H1 (cell line): Measurements from ENCODE around the gene RIPOR3. TPM values are rescaled to one million over a fixed set of nuclear protein-coding genes. Genes with fewer than 3 reads are reported as not detected.

Experiments used
- CTCF ChIA-PET: fragments of 300-600 bp; sonication (Branson Sonifier 250); formaldehyde crosslinking; loops from one replicate; lab custom pipeline; 2021; ENCODE audit not compliant: partially characterized antibody; lab: Charles Lee
- POLR2A ChIA-PET: fragments of 300-600 bp; sonication (Branson Sonifier 250); formaldehyde crosslinking; loops from one replicate; lab custom pipeline; 2021; ENCODE audit warnings: inconsistent platforms; ENCODE audit not compliant: partially characterized antibody; lab: Charles Lee
- DNase-seq, 2 experiments: peaks; one replicate each; pipeline versions ENCODE4 v3.0.0 to v3.0.0-alpha.2; 2010 to 2022; ENCODE audit warnings: low spot score in 2 of 2, low read depth in 1 of 2, mixed read lengths in 1 of 2
- FAIRE-seq: peaks from 2 replicates; lab custom pipeline; 2011; peaks lifted over from hg19 to GRCh38; lab: Jason Lieb, UNC
- H2AFZ ChIP-seq: 2 replicates; pipeline ENCODE4 v1.8.1; 2012; ENCODE audit warnings: low read length, inconsistent platforms
- H2AK5ac ChIP-seq: 2 replicates; pipeline ENCODE4 v1.6.1; 2013; ENCODE audit warnings: low read depth, low read length
- H2BK120ac ChIP-seq: replicated peaks from 2 replicates; pipeline ENCODE3; 2013; ENCODE audit warnings: low read depth, low read length, inconsistent platforms
- H2BK12ac ChIP-seq: 2 replicates; pipeline ENCODE4 v1.6.1; 2013; ENCODE audit warnings: low read depth, low read length
- H2BK15ac ChIP-seq: 2 replicates; pipeline ENCODE4 v1.6.1; 2013; ENCODE audit warnings: low read length
- H2BK20ac ChIP-seq: 2 replicates; pipeline ENCODE4 v1.6.1; 2013; ENCODE audit warnings: low read length
- H2BK5ac ChIP-seq: 2 replicates; pipeline ENCODE4 v1.6.1; 2013; ENCODE audit warnings: low read depth, low read length
- H3K14ac ChIP-seq: 2 replicates; pipeline ENCODE4 v1.6.1; 2013; ENCODE audit warnings: inconsistent platforms; ENCODE audit not compliant: insufficient read length
- H3K18ac ChIP-seq: 2 replicates; pipeline ENCODE4 v1.6.1; 2013; ENCODE audit warnings: low read length; ENCODE audit errors: extremely low read depth
- H3K23ac ChIP-seq: 2 replicates; pipeline ENCODE4 v1.6.1; 2013; ENCODE audit warnings: inconsistent platforms; ENCODE audit not compliant: insufficient read length
- H3K23me2 ChIP-seq: 2 replicates; pipeline ENCODE4 v1.6.1; 2013; ENCODE audit warnings: low read depth, low read length
- H3K27ac ChIP-seq: 2 replicates; pipeline ENCODE4 v1.6.1; 2011; ENCODE audit warnings: low read depth, low read length, inconsistent platforms
- H3K27me3 ChIP-seq, 4 experiments: replicated peaks in 1 of 4; 1 replicate in 1 of 4; 2 replicates in 3 of 4; pipeline versions ENCODE4 v1.6.1 to v1.8.1; 2011 to 2013; ENCODE audit warnings: low read length in 3 of 4, mild to moderate bottlenecking in 3 of 4, inconsistent platforms in 2 of 4, mixed read lengths in 2 of 4, moderate library complexity in 1 of 4; ENCODE audit not compliant: control insufficient read depth in 3 of 4, insufficient read depth in 3 of 4; ENCODE audit errors: extremely low read depth in 1 of 4
- H3K36me3 ChIP-seq, 4 experiments: 2 replicates each; pipeline versions ENCODE4 v1.6.1 to v1.8.1; 2011 to 2013; ENCODE audit warnings: mild to moderate bottlenecking in 4 of 4, low read length in 3 of 4, moderate library complexity in 2 of 4, control low read depth in 1 of 4, inconsistent platforms in 1 of 4; ENCODE audit not compliant: insufficient read depth in 4 of 4, control insufficient read depth in 2 of 4
- H3K4ac ChIP-seq: replicated peaks from 2 replicates; pipeline ENCODE3; 2013; ENCODE audit warnings: low read length, low read depth, mixed read lengths, inconsistent platforms; ENCODE audit not compliant: insufficient read length
- H3K4me1 ChIP-seq, 4 experiments: replicated peaks in 1 of 4; 1 replicate in 1 of 4; 2 replicates in 3 of 4; pipeline versions ENCODE4 v1.6.1 to v1.8.1; 2011 to 2013; ENCODE audit warnings: low read length in 3 of 4, inconsistent platforms in 2 of 4, mixed read lengths in 1 of 4; ENCODE audit not compliant: insufficient read depth in 4 of 4, control insufficient read depth in 3 of 4
- H3K4me2 ChIP-seq, 2 experiments: 2 replicates each; pipeline versions ENCODE4 v1.6.1 to v1.8.1; 2011 to 2013; ENCODE audit warnings: low read depth in 2 of 2, low read length in 2 of 2, control low read depth in 1 of 2, inconsistent platforms in 1 of 2, mild to moderate bottlenecking in 1 of 2; ENCODE audit not compliant: insufficient read depth in 1 of 2
- H3K4me3 ChIP-seq, 4 experiments: fragments of 200-600, 300-600 bp in 1 of 4; sonication (generic), shearing (Covaris generic), sonication (Bioruptor Twin) in 1 of 4; 2 replicates each; pipeline versions ENCODE4 v1.5.1 to v1.8.1; 2011 to 2016; ENCODE audit warnings: low read length in 4 of 4, low read depth in 3 of 4, control low read depth in 2 of 4, inconsistent platforms in 2 of 4, mild to moderate bottlenecking in 2 of 4, mixed read lengths in 1 of 4, moderate library complexity in 1 of 4; ENCODE audit not compliant: insufficient read depth in 2 of 4; ENCODE audit errors: extremely low read depth in 1 of 4
- H3K56ac ChIP-seq: replicated peaks from 2 replicates; pipeline ENCODE3; 2013; ENCODE audit warnings: low read depth, mild to moderate bottlenecking, mixed read lengths, low read length, inconsistent platforms; ENCODE audit not compliant: insufficient read length
- H3K79me1 ChIP-seq: 2 replicates; pipeline ENCODE4 v1.6.1; 2013; ENCODE audit warnings: low read depth, low read length, control low read depth
- H3K79me2 ChIP-seq, 2 experiments: 2 replicates each; pipeline versions ENCODE4 v1.6.1 to v1.8.1; 2012 to 2013; ENCODE audit warnings: low read length in 2 of 2, mild to moderate bottlenecking in 2 of 2, inconsistent platforms in 1 of 2; ENCODE audit not compliant: insufficient read depth in 2 of 2, control insufficient read depth in 1 of 2
- H3K9ac ChIP-seq, 4 experiments: replicated peaks in 1 of 4; 1 replicate in 1 of 4; 2 replicates in 3 of 4; pipeline versions ENCODE4 v1.6.1 to v1.8.1; 2011 to 2013; ENCODE audit warnings: low read depth in 3 of 4, low read length in 3 of 4, control low read depth in 2 of 4, mild to moderate bottlenecking in 2 of 4, moderate library complexity in 2 of 4, inconsistent platforms in 1 of 4; ENCODE audit errors: extremely low read depth in 1 of 4
- H3K9me3 ChIP-seq, 2 experiments: 2 replicates each; pipeline versions ENCODE4 v1.6.1 to v1.8.1; 2012 to 2013; ENCODE audit warnings: mild to moderate bottlenecking in 2 of 2, moderate library complexity in 2 of 2, control low read depth in 1 of 2, inconsistent platforms in 1 of 2, low read depth in 1 of 2, low read length in 1 of 2, mixed read lengths in 1 of 2; ENCODE audit not compliant: insufficient read depth in 2 of 2
- H4K20me1 ChIP-seq, 2 experiments: replicated peaks in 1 of 2; 2 replicates each; pipeline versions ENCODE3 to v1.8.1; 2011 to 2013; ENCODE audit warnings: inconsistent platforms in 2 of 2, low read length in 2 of 2, mild to moderate bottlenecking in 1 of 2; ENCODE audit not compliant: insufficient read depth in 2 of 2, control insufficient read depth in 1 of 2
- H4K5ac ChIP-seq: 2 replicates; pipeline ENCODE4 v1.6.1; 2013; ENCODE audit warnings: low read length, low read depth, mixed read lengths, inconsistent platforms; ENCODE audit not compliant: insufficient read length
- H4K8ac ChIP-seq: 2 replicates; pipeline ENCODE4 v1.8.0; 2013; ENCODE audit warnings: mild to moderate bottlenecking, moderate library complexity, low read length, inconsistent platforms; ENCODE audit not compliant: insufficient read depth; ENCODE audit errors: extremely low read depth
- H4K91ac ChIP-seq: replicated peaks from 2 replicates; pipeline ENCODE3; 2013; ENCODE audit warnings: low read length, mixed read lengths, inconsistent platforms; ENCODE audit not compliant: insufficient read length
- BCL11A ChIP-seq, 2 experiments: IDR thresholded peaks; one replicate each; pipeline ENCODE4 v1.6.1; 2011; ENCODE audit warnings: low read depth in 2 of 2, low read length in 2 of 2, mild to moderate bottlenecking in 2 of 2
- CHD1 ChIP-seq: IDR thresholded peaks from 2 replicates; pipeline ENCODE4 v1.6.1; 2012; ENCODE audit warnings: low read depth, low read length, improper control_type of control experiment
- FOSL1 ChIP-seq: IDR thresholded peaks from 2 replicates; pipeline ENCODE4 v1.6.1; 2011; ENCODE audit warnings: mild to moderate bottlenecking, low read depth, low read length, moderate library complexity; ENCODE audit not compliant: insufficient read depth
- GTF2F1 ChIP-seq: IDR thresholded peaks from 2 replicates; pipeline ENCODE4 v1.6.1; 2012; ENCODE audit warnings: low read depth, low read length, improper control_type of control experiment, borderline replicate concordance
- HDAC6 ChIP-seq: IDR thresholded peaks from one replicate; pipeline ENCODE4 v1.7.1; 2012; ENCODE audit warnings: low read depth, mild to moderate bottlenecking, inconsistent platforms, low read length, moderate library complexity
- JUND ChIP-seq: IDR thresholded peaks from 2 replicates; pipeline ENCODE4 v1.6.1; 2011; ENCODE audit warnings: mild to moderate bottlenecking, improper control_type of control experiment, low read length
- KDM1A ChIP-seq: fragments of 200-600, 300-600 bp; sonication (generic); IDR thresholded peaks from 2 replicates; pipeline ENCODE4 v1.7.1; 2016; ENCODE audit warnings: mild to moderate bottlenecking, low read length, borderline replicate concordance
- NRF1 ChIP-seq: IDR thresholded peaks from 2 replicates; pipeline ENCODE4 v1.6.1; 2011; ENCODE audit warnings: mild to moderate bottlenecking, low read depth, low read length, improper control_type of control experiment
- SIRT6 ChIP-seq: IDR thresholded peaks from one replicate; pipeline ENCODE4 v1.7.1; 2012; ENCODE audit warnings: low read length, inconsistent platforms
- SP1 ChIP-seq: IDR thresholded peaks from 2 replicates; pipeline ENCODE4 v1.6.1; 2011; ENCODE audit warnings: low read depth, low read length
- TAF1 ChIP-seq: IDR thresholded peaks from 2 replicates; pipeline ENCODE4 v1.6.1; 2011; ENCODE audit warnings: mild to moderate bottlenecking, low read depth, low read length
- ZNF274 ChIP-seq: IDR thresholded peaks from 2 replicates; pipeline ENCODE4 v1.7.0; 2012; ENCODE audit warnings: low read length, borderline replicate concordance; ENCODE audit errors: extremely low read depth
- WGBS, 2 experiments: shearing (Covaris generic) in 1 of 2; methylation state at CpG; one replicate each; pipeline versions ENCODE4 v1.1.6 to v1.1.7; 2013 to 2015; ENCODE audit warnings: low lambda C conversion rate in 2 of 2, mixed read lengths in 2 of 2, inconsistent platforms in 1 of 2, low coverage in 1 of 2, missing lambda C conversion rate in 1 of 2; ENCODE audit not compliant: insufficient replicate concordance in 2 of 2, insufficient coverage in 1 of 2, insufficient read length in 1 of 2; ENCODE audit errors: extremely low coverage in 1 of 2, missing lambda C conversion rate in 1 of 2; 5-methylcytosine and 5-hydroxymethylcytosine counted together
- polyA plus RNA-seq, 7 experiments: library from polyadenylated mRNA; depleted of rRNA in 3 of 7; stranded (reverse) in 5 of 7; unstranded in 2 of 7; fragments of >200 nt in 5 of 7; fragments of 200-250 nt in 2 of 7; gene quantifications; 1 replicate in 5 of 7; 2 replicates in 1 of 7; 4 replicates in 1 of 7; pipeline versions ENCODE4 v1.2.1 to v1.2.3, GENCODE V29; 2011 to 2013; ENCODE audit warnings: missing spikeins in 2 of 7, mixed read lengths in 2 of 7
- total RNA-seq: library from RNA; stranded (reverse); fragmentation: NEBNext Ultra II Directional; extraction: Animal tissue kit (Norgen Biotek cat#: 25700); gene quantifications from 2 replicates; pipeline ENCODE4 v1.2.1, GENCODE V29; 2021

RIPOR3 gene
- total and polyA plus RNA-seq, 2 of the 8 experiments (the other 6 are each of a cell fraction or from before 2014, with no cell fraction given) = 3.6 to 4.5 TPM

- H3K9ac ChIP-seq = no peak overlapping the region
- no peak overlapping the region for H2BK20ac ChIP-seq
- H3K14ac ChIP-seq = no peak overlapping the region
- ChIA-PET CTCF (interaction anchor here (0.8 to 3.8 kb wide), 5 partner anchors 8 to 35 kb away, joined by 3 to 14 read pairs (median 4); no protein-coding TSS in a partner anchor), POLR2A (no interaction called here)
- H3K56ac ChIP-seq = no peak overlapping the region
- no peak for TF ChIP-seq BCL11A (IDR thresholded peaks at IDR 0.05; ENCODE audit: low read depth in 2 of 2, low read length in 2 of 2)
- TF ChIP-seq SIRT6 = no peak
- TF ChIP-seq ZNF274 = no peak
- no peak for TF ChIP-seq FOSL1
- TF ChIP-seq SP1 = no peak
- no peak for TF ChIP-seq KDM1A
- TF ChIP-seq CHD1 = no peak
- no peak for TF ChIP-seq JUND
- TF ChIP-seq HDAC6 = no peak
- no peak for TF ChIP-seq GTF2F1
- TF ChIP-seq TAF1 = no peak
- TF ChIP-seq NRF1 = no peak
- no peak overlapping the region for H3K4me3 ChIP-seq
- H4K91ac ChIP-seq = no peak overlapping the region
- no peak for FAIRE-seq
- H4K5ac ChIP-seq = no peak overlapping the region
- H3K23ac ChIP-seq = no peak overlapping the region
- no peaks in the 10 kb centered on the region for H3K27me3 ChIP-seq
- H2BK12ac ChIP-seq = no peak overlapping the region
- H3K27ac ChIP-seq = no peak overlapping the region
- H2BK120ac ChIP-seq = no peak overlapping the region
- 90% methylated on average over 6 of the region's 6 CpGs; no CpG with 5 or more reads in 1 of the 2 experiments for WGBS, 2 experiments
- peaks cover 0 to 7% (median 5%) of the 10 kb centered on the region in 4 experiments; a peak in 5 of 7 replicates for H3K4me1 ChIP-seq
- no peaks in the 10 kb centered on the region; the same call in 1 of the 2 replicates for H3K23me2 ChIP-seq
- H3K9me3 ChIP-seq = peaks cover 12% of the 10 kb centered on the region in 2 experiments
- H3K36me3 ChIP-seq = no peaks in the 10 kb centered on the region; a peak in 1 of 8 replicates
- no peak overlapping the region for H3K4me2 ChIP-seq
- H2BK15ac ChIP-seq = no peak overlapping the region
- H4K8ac ChIP-seq = no peak overlapping the region
- DNase-seq = no peak
- no peak overlapping the region for H2AFZ ChIP-seq
- no peaks in the 10 kb centered on the region for H3K79me2 ChIP-seq
- H2AK5ac ChIP-seq = no peak overlapping the region
- H3K18ac ChIP-seq = no peak overlapping the region
- no peak overlapping the region for H3K4ac ChIP-seq
- no peaks in the 10 kb centered on the region for H3K79me1 ChIP-seq
- H4K20me1 ChIP-seq = no peaks in the 10 kb centered on the region
- H2BK5ac ChIP-seq = no peak overlapping the region
These were observed 42.7 kb downstream of the RIPOR3 start for GRCh38 chr20:50648651-50649050.
